CD4-positive, alpha-beta T cell treated with Interleukin-15 for 1 hour (primary cell): ENCODE measurements around the gene PRKD3.

Experiments used
- DNase-seq: peaks from one replicate; pipeline ENCODE4 v3.0.0-alpha.2; 2020

Gene PRKD3

GRCh38 chr2:37324786-37325624 is at the start of gene PRKD3:
TSS of gene PRKD3 (minus strand) at chr2:37324833. CDS start at chr2:37316524, 8,309 bp downstream.
- DNase-seq: peak; percentile 62

- no peak for DNase-seq
These were observed 47.4 kb upstream of the PRKD3 start for GRCh38 chr2:37372000-37372399.

GRCh38 chr2:37370666-37371065 is 46.0 kb upstream of the PRKD3 start:
- DNase-seq: no peak

- no peak for DNase-seq
These were observed 43.4 kb upstream of the PRKD3 start for GRCh38 chr2:37367984-37368383.

GRCh38 chr2:37367310-37367709 is 42.7 kb upstream of the PRKD3 start:
- DNase-seq: no peak

GRCh38 chr2:37366773-37367172 is 42.1 kb upstream of the PRKD3 start:
- DNase-seq: no peak

- DNase-seq: no peak
These were observed 41.0 kb upstream of the PRKD3 start for GRCh38 chr2:37365669-37366068.

GRCh38 chr2:37364351-37364750 is 39.7 kb upstream of the PRKD3 start:
- DNase-seq: no peak

GRCh38 chr2:37361994-37362698 is 37.5 kb upstream of the PRKD3 start:
- no peak for DNase-seq

- DNase-seq: no peak
These were observed 36.7 kb upstream of the PRKD3 start for GRCh38 chr2:37361216-37361815.

- no peak for DNase-seq
These were observed 33.8 kb upstream of the PRKD3 start for GRCh38 chr2:37358466-37358865.

GRCh38 chr2:37357530-37357929 is 32.9 kb upstream of the PRKD3 start:
- DNase-seq: no peak

- DNase-seq: no peak
These were observed 32.4 kb upstream of the PRKD3 start for GRCh38 chr2:37357069-37357468.

- no peak for DNase-seq
These were observed 31.7 kb upstream of the PRKD3 start for GRCh38 chr2:37356299-37356698.

- no peak for DNase-seq
These were observed 31.1 kb upstream of the PRKD3 start for GRCh38 chr2:37355735-37356134.

- DNase-seq: no peak
These were observed 29.9 kb upstream of the PRKD3 start for GRCh38 chr2:37354531-37354930.

GRCh38 chr2:37350034-37350433 is 25.4 kb upstream of the PRKD3 start:
- peak; percentile 46 for DNase-seq

GRCh38 chr2:37349231-37349860 is 24.7 kb upstream of the PRKD3 start:
- no peak for DNase-seq

- no peak for DNase-seq
These were observed 23.5 kb upstream of the PRKD3 start for GRCh38 chr2:37348155-37348554.

GRCh38 chr2:37344453-37345361 is 20.1 kb upstream of the PRKD3 start, which contains the start of gene QPCT:
TSS of gene QPCT (plus strand) at chr2:37344630. CDS start at chr2:37344732, 102 bp downstream.
- peak; percentile 88 for DNase-seq

GRCh38 chr2:37343537-37344434 is 19.2 kb upstream of the PRKD3 start:
- no peak for DNase-seq
